Subcutaneous adipose tissue (tissue), 4 donors: ENCODE results near the gene SPTBN1. TPM values are rescaled to one million over a fixed set of nuclear protein-coding genes. Genes with fewer than 3 reads are reported as not detected.

Source experiments
- CTCF ChIP-seq: fragments of 450-650 bp; IDR thresholded peaks from one replicate; pipeline ENCODE4 v1.5.1; 2016; ENCODE audit warnings: low read depth, mild to moderate bottlenecking, control low read depth, antibody characterized with exemption, moderate library complexity
- total RNA-seq, 4 donors: library from RNA; depleted of rRNA; stranded (reverse); fragments of >200 nt; gene quantifications; one replicate each; pipeline ENCODE4 v1.1.0, GENCODE V29; 2016

The SPTBN1 gene
- total RNA-seq, 4 donors from 2014 or later = 655 to 1,523 (median 889) TPM

DNA sequence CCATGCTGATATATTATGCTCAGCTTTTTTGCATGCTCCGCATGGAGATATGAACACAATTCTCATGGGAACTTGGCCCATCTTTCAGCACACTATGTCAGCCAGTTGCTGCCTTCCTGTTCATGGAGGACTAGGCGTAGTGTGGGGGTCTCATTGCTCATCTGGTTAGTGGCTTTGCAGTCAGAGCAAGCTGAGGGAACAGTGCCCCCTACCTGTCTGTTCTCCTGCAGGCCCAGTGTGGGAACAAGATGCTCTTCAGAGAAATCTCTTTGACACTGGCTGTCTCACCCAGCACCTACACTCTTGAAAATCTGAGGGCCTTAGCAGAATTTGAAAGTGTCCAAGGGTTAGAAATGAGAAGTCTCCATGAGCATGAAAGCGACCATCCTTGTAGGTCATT, 47.1 kb downstream of the SPTBN1 start:
- no peak for TF ChIP-seq CTCF

- no peak for TF ChIP-seq CTCF
Observed at GRCh38 chr2:54503828-54504227, 47.7 kb downstream of the SPTBN1 start.

DNA sequence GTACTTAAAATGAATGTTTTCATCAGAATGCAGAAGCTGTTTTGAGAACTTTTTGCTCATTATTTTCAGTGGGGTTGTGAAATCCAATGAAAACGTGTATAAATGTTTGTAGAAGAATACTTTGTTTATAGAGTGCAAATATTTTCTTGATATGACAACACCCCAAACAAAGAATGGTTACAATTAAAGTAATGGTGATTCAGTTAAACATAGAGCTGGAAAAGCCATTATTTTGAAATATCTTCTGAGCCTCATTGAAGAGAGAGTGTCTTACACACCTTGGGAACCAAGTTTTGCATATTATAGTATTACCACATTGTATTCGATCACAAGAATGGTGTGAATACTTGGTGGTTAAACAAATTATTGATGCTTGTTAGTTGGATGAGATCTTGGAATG, 48.7 kb downstream of the SPTBN1 start:
- TF ChIP-seq CTCF = no peak

- no peak for TF ChIP-seq CTCF
Observed at GRCh38 chr2:54508541-54508940, 52.4 kb downstream of the SPTBN1 start.

GRCh38 chr2:54510916-54511315, 54.8 kb downstream of the SPTBN1 start:
- no peak for TF ChIP-seq CTCF

- no peak for TF ChIP-seq CTCF
Observed at GRCh38 chr2:54512183-54512582, 56.1 kb downstream of the SPTBN1 start.

- TF ChIP-seq CTCF = no peak
Observed at GRCh38 chr2:54512663-54513362, 56.7 kb downstream of the SPTBN1 start.
